ENCODE results near the gene SCYL3. TPM values are rescaled to one million over a fixed set of nuclear protein-coding genes. Genes with fewer than 3 reads are reported as not detected.

The SCYL3 gene
- total RNA-seq, 2 donors from 2014 or later = 7.9 to 8.1 TPM

- Mint-ChIP-seq H3K27ac (no peak overlapping the region), H3K4me1 (peaks cover 6% of the 10 kb centered on the region), H3K36me3 (ENCODE audit: low read depth) (no peaks in the 10 kb centered on the region), H3K4me3 (no peak overlapping the region), H3K9me3 (no peaks in the 10 kb centered on the region), H3K27me3 (ENCODE audit: insufficient read depth) (no peaks in the 10 kb centered on the region)
- H3K27me3 ChIP-seq (ENCODE audit: control insufficient read depth, insufficient read depth, low read length, poor library complexity, severe bottlenecking) = no peaks in the 10 kb centered on the region
- DNase-seq = no peak
- no peaks in the 10 kb centered on the region for H3K4me1 ChIP-seq (ENCODE audit: control insufficient read depth, insufficient read depth, low read length)
- no peak overlapping the region for H3K4me3 ChIP-seq (ENCODE audit: low read length)
- WGBS, 2 experiments (ENCODE audit: insufficient coverage in 1 of 2, insufficient read length in 1 of 2) = 87% methylated on average over 9 to 15 of the region's 15 CpGs
- no peak overlapping the region for H3K9ac ChIP-seq (ENCODE audit: extremely low read depth, low read length, poor library complexity, severe bottlenecking)
- H3K36me3 ChIP-seq (ENCODE audit: control insufficient read depth, insufficient read depth, low read length) = no peaks in the 10 kb centered on the region
- H3K9me3 ChIP-seq (ENCODE audit: control insufficient read depth, low read length) = no peaks in the 10 kb centered on the region
- no peak for TF ChIP-seq CTCF (conservative IDR thresholded peaks at IDR 0.05)
- no peak overlapping the region for H3K27ac ChIP-seq (ENCODE audit: low read depth, low read length)
These were observed 21.5 kb upstream of the SCYL3 start for GRCh38 chr1:169915150-169915549.

GRCh38 chr1:169914531-169914930, 20.8 kb upstream of the SCYL3 start:
- no peak for TF ChIP-seq CTCF (conservative IDR thresholded peaks at IDR 0.05)
- no peak for DNase-seq
- H3K4me1 ChIP-seq (ENCODE audit: control insufficient read depth, insufficient read depth, low read length) = no peaks in the 10 kb centered on the region
- H3K9ac ChIP-seq (ENCODE audit: extremely low read depth, low read length, poor library complexity, severe bottlenecking) = no peak overlapping the region
- no peaks in the 10 kb centered on the region for H3K9me3 ChIP-seq (ENCODE audit: control insufficient read depth, low read length)
- peaks cover 7% of the 10 kb centered on the region for H3K4me1 Mint-ChIP-seq
- H3K27me3 Mint-ChIP-seq (ENCODE audit: insufficient read depth) = no peaks in the 10 kb centered on the region
- H3K36me3 ChIP-seq (ENCODE audit: control insufficient read depth, insufficient read depth, low read length) = no peaks in the 10 kb centered on the region
- no peak overlapping the region for H3K4me3 Mint-ChIP-seq
- H3K36me3 Mint-ChIP-seq (ENCODE audit: low read depth) = no peaks in the 10 kb centered on the region
- 83 to 93% methylated on average over 1 to 3 of the region's 3 CpGs for WGBS, 2 experiments (ENCODE audit: insufficient coverage in 1 of 2, insufficient read length in 1 of 2)
- H3K27me3 ChIP-seq (ENCODE audit: control insufficient read depth, insufficient read depth, low read length, poor library complexity, severe bottlenecking) = no peaks in the 10 kb centered on the region
- no peak overlapping the region for H3K4me3 ChIP-seq (ENCODE audit: low read length)
- no peak overlapping the region for H3K27ac ChIP-seq (ENCODE audit: low read depth, low read length)
- H3K27ac Mint-ChIP-seq = no peak overlapping the region
- H3K9me3 Mint-ChIP-seq = no peaks in the 10 kb centered on the region

GRCh38 chr1:169909499-169909898, 15.8 kb upstream of the SCYL3 start:
- Mint-ChIP-seq H3K4me1 (peaks cover 7% of the 10 kb centered on the region), H3K9me3 (no peaks in the 10 kb centered on the region), H3K4me3 (no peak overlapping the region), H3K36me3 (ENCODE audit: low read depth) (no peaks in the 10 kb centered on the region), H3K27me3 (ENCODE audit: insufficient read depth) (no peaks in the 10 kb centered on the region), H3K27ac (no peak overlapping the region)
- H3K4me3 ChIP-seq (ENCODE audit: low read length) = no peak overlapping the region
- H3K9ac ChIP-seq (ENCODE audit: extremely low read depth, low read length, poor library complexity, severe bottlenecking) = no peak overlapping the region
- H3K27me3 ChIP-seq (ENCODE audit: control insufficient read depth, insufficient read depth, low read length, poor library complexity, severe bottlenecking) = no peaks in the 10 kb centered on the region
- TF ChIP-seq CTCF (conservative IDR thresholded peaks at IDR 0.05) = no peak
- 96 to 97% methylated on average over 13 to 16 of the region's 16 CpGs for WGBS, 2 experiments (ENCODE audit: insufficient coverage in 1 of 2, insufficient read length in 1 of 2)
- H3K9me3 ChIP-seq (ENCODE audit: control insufficient read depth, low read length) = no peaks in the 10 kb centered on the region
- no peaks in the 10 kb centered on the region for H3K4me1 ChIP-seq (ENCODE audit: control insufficient read depth, insufficient read depth, low read length)
- no peaks in the 10 kb centered on the region for H3K36me3 ChIP-seq (ENCODE audit: control insufficient read depth, insufficient read depth, low read length)
- H3K27ac ChIP-seq (ENCODE audit: low read depth, low read length) = no peak overlapping the region
- no peak for DNase-seq
